ENCODE data around the gene ESYT3. TPM values are rescaled to one million over a fixed set of nuclear protein-coding genes. Genes with fewer than 3 reads are reported as not detected.

Gene ESYT3
- total and polyA plus RNA-seq, 2 experiments from 2014 or later, result 3.5 to 8.2 TPM

- TF ChIP-seq ZNF462 (CRISPR knock-in tag; IDR thresholded peaks at IDR 0.05) (no peak), CREB1 (CRISPR knock-in tag; IDR thresholded peaks at IDR 0.05; ENCODE audit: low read depth) (no peak), POLR2AphosphoS5 (IDR thresholded peaks at IDR 0.05; ENCODE audit: low read depth) (no peak), REST (IDR thresholded peaks at IDR 0.05; ENCODE audit: unreplicated experiment) (no peak), NANOG (IDR thresholded peaks at IDR 0.05; ENCODE audit: borderline replicate concordance) (no peak), ETS1 (IDR thresholded peaks at IDR 0.05) (no peak), STAT1 (IDR thresholded peaks at IDR 0.05; ENCODE audit: unreplicated experiment) (no peak)
Observed at GRCh38 chr3:138497851-138498250, 63.4 kb downstream of the ESYT3 start (continued).
